SU-DHL-6 (cell line): Measurements from ENCODE around the gene YRDC.

Source experiments
- H2AFZ ChIP-seq: fragments of 200-600 bp; sonication (generic); 2 replicates; pipeline ENCODE4 v1.6.1; 2014; ENCODE audit warnings: low read depth, mild to moderate bottlenecking, moderate library complexity, mixed read lengths, antibody characterized with exemption, low read length; ENCODE audit not compliant: severe bottlenecking
- H3F3A ChIP-seq: fragments of 200-600 bp; shearing (Covaris generic); 2 replicates; pipeline ENCODE4 v1.6.0; 2016; ENCODE audit warnings: antibody characterized with exemption, mild to moderate bottlenecking; ENCODE audit not compliant: insufficient read depth
- H3K27ac ChIP-seq: fragments of 200-600 bp; sonication (generic); 2 replicates; pipeline ENCODE4 v1.5.1; 2016; ENCODE audit warnings: low read depth, mild to moderate bottlenecking, low read length, moderate library complexity, mixed read lengths
- H3K27me3 ChIP-seq: fragments of 200-600 bp; sonication (generic), shearing (Covaris generic); 2 replicates; pipeline ENCODE4 v1.6.0; 2014; ENCODE audit warnings: mild to moderate bottlenecking, low read length
- H3K36me3 ChIP-seq: fragments of 200-600 bp; sonication (generic); 2 replicates; pipeline ENCODE4 v1.6.1; 2014; ENCODE audit warnings: mild to moderate bottlenecking, low read length, mixed read lengths
- H3K4me2 ChIP-seq: fragments of 300-600, 200-600 bp; shearing (Covaris generic), sonication (generic); 2 replicates; pipeline ENCODE4 v1.6.0; 2014; ENCODE audit warnings: low read length, low read depth, mild to moderate bottlenecking; ENCODE audit not compliant: poor library complexity, severe bottlenecking
- H3K4me3 ChIP-seq: fragments of 200-600 bp; sonication (generic); 2 replicates; pipeline ENCODE4 v1.5.1; 2014; ENCODE audit warnings: antibody characterized with exemption, low read length, mild to moderate bottlenecking, mixed read lengths; ENCODE audit not compliant: insufficient read depth, poor library complexity, severe bottlenecking
- H3K79me2 ChIP-seq: fragments of 200-600 bp; sonication (generic); 2 replicates; pipeline ENCODE4 v1.6.1; 2014; ENCODE audit warnings: mild to moderate bottlenecking, low read length, moderate library complexity; ENCODE audit not compliant: insufficient read depth
- H3K9ac ChIP-seq: fragments of 200-600 bp; sonication (generic); 2 replicates; pipeline ENCODE4 v1.7.0; 2014; ENCODE audit warnings: mild to moderate bottlenecking, low read length
- H3K9me2 ChIP-seq: fragments of 200-600 bp; sonication (generic); replicated peaks from 2 replicates; pipeline ENCODE4 v1.6.1; 2014; ENCODE audit warnings: low read length; ENCODE audit not compliant: insufficient read depth
- H3K9me3 ChIP-seq: fragments of 200-600 bp; sonication (generic); 2 replicates; pipeline ENCODE4 v1.6.1; 2014; ENCODE audit warnings: low read length, mixed read lengths; ENCODE audit not compliant: insufficient read depth
- H4K20me1 ChIP-seq: fragments of 200-600 bp; sonication (generic); 2 replicates; pipeline ENCODE4 v1.6.1; 2014; ENCODE audit warnings: low read depth, mild to moderate bottlenecking, antibody characterized with exemption, low read length, moderate library complexity, mixed read lengths
- EZH2phosphoT487 ChIP-seq: fragments of 200-600 bp; sonication (generic), shearing (Covaris generic); conservative IDR thresholded peaks from 2 replicates; pipeline ENCODE4 v1.6.1; 2018; ENCODE audit warnings: mild to moderate bottlenecking, antibody characterized with exemption, low read length, moderate library complexity, mixed read lengths
- TF ChIP-seq, protein P1 (sequence below): fragments of 200-600 bp; sonication (generic); IDR thresholded peaks from one replicate; pipeline ENCODE4 v1.5.1; 2017; ENCODE audit warnings: antibody characterized with exemption, mild to moderate bottlenecking, low read length, moderate library complexity; ENCODE audit not compliant: insufficient read depth, poor library complexity, severe bottlenecking

Gene YRDC

GRCh38 chr1:37821481-37821880 lies 13.5 kb upstream of the YRDC start:
- Histone ChIP-seq H2AFZ (no peak overlapping the region), H3K4me2 (no peak overlapping the region), H3F3A (0 out of 2 replicates have a peak, but pooled peaks cover 3% of the 10 kb centered on the region), H3K4me3 (no peak overlapping the region), H3K27ac (no peak overlapping the region), H3K9me2 (no peaks in the 10 kb centered on the region), H4K20me1 (no peaks in the 10 kb centered on the region), H3K36me3 (no peaks in the 10 kb centered on the region), H3K9ac (no peak overlapping the region), H3K79me2 (no peaks in the 10 kb centered on the region), H3K9me3 (no peaks in the 10 kb centered on the region), H3K27me3 (no peaks in the 10 kb centered on the region)
- TF ChIP-seq EZH2phosphoT487: no peak
- TF ChIP-seq, protein P1, sequence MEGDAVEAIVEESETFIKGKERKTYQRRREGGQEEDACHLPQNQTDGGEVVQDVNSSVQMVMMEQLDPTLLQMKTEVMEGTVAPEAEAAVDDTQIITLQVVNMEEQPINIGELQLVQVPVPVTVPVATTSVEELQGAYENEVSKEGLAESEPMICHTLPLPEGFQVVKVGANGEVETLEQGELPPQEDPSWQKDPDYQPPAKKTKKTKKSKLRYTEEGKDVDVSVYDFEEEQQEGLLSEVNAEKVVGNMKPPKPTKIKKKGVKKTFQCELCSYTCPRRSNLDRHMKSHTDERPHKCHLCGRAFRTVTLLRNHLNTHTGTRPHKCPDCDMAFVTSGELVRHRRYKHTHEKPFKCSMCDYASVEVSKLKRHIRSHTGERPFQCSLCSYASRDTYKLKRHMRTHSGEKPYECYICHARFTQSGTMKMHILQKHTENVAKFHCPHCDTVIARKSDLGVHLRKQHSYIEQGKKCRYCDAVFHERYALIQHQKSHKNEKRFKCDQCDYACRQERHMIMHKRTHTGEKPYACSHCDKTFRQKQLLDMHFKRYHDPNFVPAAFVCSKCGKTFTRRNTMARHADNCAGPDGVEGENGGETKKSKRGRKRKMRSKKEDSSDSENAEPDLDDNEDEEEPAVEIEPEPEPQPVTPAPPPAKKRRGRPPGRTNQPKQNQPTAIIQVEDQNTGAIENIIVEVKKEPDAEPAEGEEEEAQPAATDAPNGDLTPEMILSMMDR: no peak

DNA sequence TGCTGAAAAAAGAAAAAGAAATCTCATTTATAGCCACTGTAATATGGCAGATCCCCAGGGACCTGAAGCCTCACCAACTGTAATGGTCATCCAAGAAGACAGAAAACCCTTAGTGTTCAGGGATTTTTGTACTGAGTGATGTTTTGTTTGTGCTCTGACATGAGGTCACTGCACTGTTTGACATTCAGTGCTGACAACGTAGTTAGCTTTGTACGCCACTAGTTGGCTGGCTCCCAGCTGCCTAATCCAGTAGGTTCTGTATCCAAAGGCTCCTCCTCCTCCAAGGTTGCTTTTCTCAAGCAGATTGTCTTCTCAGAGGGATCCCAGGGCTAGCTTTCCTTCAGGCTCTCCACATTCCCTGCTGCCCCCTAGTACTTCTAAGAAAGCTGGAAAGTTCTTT lies 9.5 kb upstream of the YRDC start:
- Histone ChIP-seq H3K36me3 (no peaks in the 10 kb centered on the region), H3K27me3 (no peaks in the 10 kb centered on the region), H3K79me2 (no peaks in the 10 kb centered on the region), H3K4me2 (no peak overlapping the region), H2AFZ (no peak overlapping the region), H3K9me2 (no peaks in the 10 kb centered on the region), H3K9me3 (no peaks in the 10 kb centered on the region), H3K9ac (no peak overlapping the region), H3K27ac (no peak overlapping the region), H4K20me1 (no peaks in the 10 kb centered on the region), H3F3A (no peaks in the 10 kb centered on the region), H3K4me3 (no peak overlapping the region)
- no peak for TF ChIP-seq EZH2phosphoT487
- TF ChIP-seq, protein P1: no peak

DNA sequence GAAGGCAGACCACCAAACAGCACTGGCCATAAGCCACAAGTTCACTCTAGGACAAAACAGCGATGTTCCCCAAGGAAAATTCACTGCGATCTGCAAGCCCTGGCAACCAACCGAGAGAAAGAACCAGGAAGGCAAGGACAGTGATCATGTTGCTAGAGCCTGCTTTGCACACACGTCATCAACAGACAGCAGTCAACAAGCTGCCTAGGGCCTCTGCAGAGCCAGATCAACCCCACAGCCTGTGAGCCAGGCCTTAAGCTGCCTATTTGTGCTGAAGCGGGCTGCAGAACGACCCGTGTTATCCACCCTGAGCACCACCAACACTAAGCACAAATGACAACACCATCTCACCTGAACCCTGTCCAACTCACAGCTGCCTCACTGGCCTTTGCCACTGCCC lies 6.2 kb upstream of the YRDC start:
- Histone ChIP-seq H3K79me2 (no peaks in the 10 kb centered on the region), H3K4me2 (no peak overlapping the region), H4K20me1 (no peaks in the 10 kb centered on the region; the same call in 1 of the 2 replicates), H2AFZ (no peak overlapping the region), H3K9ac (no peak overlapping the region), H3K27me3 (no peaks in the 10 kb centered on the region), H3K9me3 (no peaks in the 10 kb centered on the region), H3K4me3 (no peak overlapping the region), H3K27ac (no peak overlapping the region), H3K36me3 (no peaks in the 10 kb centered on the region), H3F3A (peaks cover 10% of the 10 kb centered on the region), H3K9me2 (no peaks in the 10 kb centered on the region)
- TF ChIP-seq EZH2phosphoT487: no peak
- TF ChIP-seq, protein P1: no peak
